Neural crest cell (in vitro differentiated cells): ENCODE data around the gene SNX22. TPM values are rescaled to one million over a fixed set of nuclear protein-coding genes. Genes with fewer than 3 reads are reported as not detected.

Experiments used
- DNase-seq: peaks from one replicate; pipeline ENCODE4 v3.0.0; 2021; ENCODE audit warnings: low read depth, mixed read lengths, low spot score
- H3K27ac Mint-ChIP-seq: one replicate; pipeline ENCODE4 v1.8.0; 2021; ENCODE audit warnings: mild to moderate bottlenecking, mixed read lengths; ENCODE audit not compliant: unreplicated experiment
- H3K27me3 Mint-ChIP-seq: 2 replicates; pipeline ENCODE4 v1.8.0; 2021; ENCODE audit warnings: low read depth, mild to moderate bottlenecking, mixed read lengths
- H3K36me3 Mint-ChIP-seq: 2 replicates; pipeline ENCODE4 v1.8.0; 2021; ENCODE audit warnings: low read depth, mild to moderate bottlenecking, mixed read lengths
- H3K4me1 Mint-ChIP-seq: 2 replicates; pipeline ENCODE4 v1.8.0; 2021; ENCODE audit warnings: mixed read lengths
- H3K4me3 Mint-ChIP-seq: one replicate; pipeline ENCODE4 v1.8.0; 2021; ENCODE audit warnings: mild to moderate bottlenecking, mixed read lengths
- H3K9me3 Mint-ChIP-seq: 2 replicates; pipeline ENCODE4 v1.8.0; 2021; ENCODE audit warnings: mixed read lengths
- total RNA-seq: library from RNA; stranded (reverse); gene quantifications from 2 replicates; pipeline ENCODE4 v1.2.1, GENCODE V29; 2021
- TF ChIP-seq, protein P1 (sequence below): fragments of 200-600 bp; sonication (generic); conservative IDR thresholded peaks from 2 replicates; pipeline ENCODE4 v1.5.0; 2021; ENCODE audit warnings: antibody characterized with exemption, mild to moderate bottlenecking

Gene SNX22
- total RNA-seq, 1 donor from 2014 or later, result 12.9 TPM

DNA sequence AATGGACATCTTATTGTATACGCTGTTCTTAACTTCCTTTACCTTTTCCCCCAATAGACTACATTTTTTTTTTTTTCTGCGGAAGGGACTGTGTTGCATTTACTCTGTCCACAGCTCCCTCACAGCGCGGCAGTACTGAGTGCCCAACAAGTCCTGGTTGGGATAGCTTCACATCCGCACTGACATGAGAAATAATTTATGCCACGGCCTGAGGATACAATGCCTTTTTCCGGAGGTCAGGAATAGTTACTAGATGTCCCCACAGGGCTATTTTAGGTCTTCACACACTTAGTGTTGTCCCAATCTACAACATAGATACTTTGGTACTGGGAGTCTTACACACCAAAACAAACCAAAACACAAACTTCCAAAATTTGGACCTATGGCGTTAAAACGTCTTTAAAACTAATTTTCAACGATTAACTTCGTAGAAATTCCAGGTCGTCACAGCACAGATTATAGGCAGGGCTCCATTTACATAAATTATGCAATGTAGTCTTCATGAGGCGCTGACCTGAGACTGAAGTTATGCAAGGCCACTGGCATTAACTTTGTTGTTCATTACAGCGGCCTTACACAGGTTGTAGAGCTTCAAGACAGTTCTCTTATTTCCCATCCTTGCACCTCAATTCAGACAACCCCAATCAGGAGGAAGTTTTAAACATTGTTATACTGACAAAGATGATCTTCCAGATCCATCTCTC is 12.3 kb downstream of the SNX22 start:
- TF ChIP-seq, protein P1, sequence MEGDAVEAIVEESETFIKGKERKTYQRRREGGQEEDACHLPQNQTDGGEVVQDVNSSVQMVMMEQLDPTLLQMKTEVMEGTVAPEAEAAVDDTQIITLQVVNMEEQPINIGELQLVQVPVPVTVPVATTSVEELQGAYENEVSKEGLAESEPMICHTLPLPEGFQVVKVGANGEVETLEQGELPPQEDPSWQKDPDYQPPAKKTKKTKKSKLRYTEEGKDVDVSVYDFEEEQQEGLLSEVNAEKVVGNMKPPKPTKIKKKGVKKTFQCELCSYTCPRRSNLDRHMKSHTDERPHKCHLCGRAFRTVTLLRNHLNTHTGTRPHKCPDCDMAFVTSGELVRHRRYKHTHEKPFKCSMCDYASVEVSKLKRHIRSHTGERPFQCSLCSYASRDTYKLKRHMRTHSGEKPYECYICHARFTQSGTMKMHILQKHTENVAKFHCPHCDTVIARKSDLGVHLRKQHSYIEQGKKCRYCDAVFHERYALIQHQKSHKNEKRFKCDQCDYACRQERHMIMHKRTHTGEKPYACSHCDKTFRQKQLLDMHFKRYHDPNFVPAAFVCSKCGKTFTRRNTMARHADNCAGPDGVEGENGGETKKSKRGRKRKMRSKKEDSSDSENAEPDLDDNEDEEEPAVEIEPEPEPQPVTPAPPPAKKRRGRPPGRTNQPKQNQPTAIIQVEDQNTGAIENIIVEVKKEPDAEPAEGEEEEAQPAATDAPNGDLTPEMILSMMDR, result no peak
- H3K9me3 Mint-ChIP-seq, result no peaks in the 10 kb centered on the region
- no peaks in the 10 kb centered on the region for H3K27me3 Mint-ChIP-seq
- no peak for DNase-seq
- peak overlapping the region; percentile 81 for H3K4me3 Mint-ChIP-seq
- peaks cover 11% of the 10 kb centered on the region for H3K36me3 Mint-ChIP-seq
- peaks cover 37% of the 10 kb centered on the region for H3K4me1 Mint-ChIP-seq
- peak overlapping the region; percentile 64 for H3K27ac Mint-ChIP-seq

DNA sequence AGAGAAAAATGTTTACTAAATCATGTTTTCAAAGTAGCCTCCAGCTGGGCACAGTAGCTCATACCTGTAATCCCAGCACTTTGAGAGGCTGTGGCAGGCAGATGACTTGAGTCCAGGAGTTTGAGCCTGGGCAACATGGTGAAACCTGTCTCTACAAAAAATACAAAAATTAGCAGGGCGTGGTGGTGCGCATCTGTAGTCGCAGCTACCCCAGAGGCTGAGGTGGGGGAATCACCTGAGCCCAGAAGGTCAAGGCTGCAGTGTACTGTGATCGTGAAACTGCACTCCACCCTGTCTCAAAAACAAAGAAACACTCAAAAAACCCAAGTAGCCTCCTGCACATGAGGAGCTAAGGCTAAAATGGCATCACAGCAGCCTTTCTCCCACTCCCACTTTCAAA is 12.9 kb downstream of the SNX22 start:
- Mint-ChIP-seq H3K27ac (no peak overlapping the region), H3K27me3 (no peaks in the 10 kb centered on the region), H3K9me3 (no peaks in the 10 kb centered on the region), H3K36me3 (peaks cover 10% of the 10 kb centered on the region), H3K4me1 (peaks cover 34% of the 10 kb centered on the region), H3K4me3 (peak overlapping the region; percentile 81)
- TF ChIP-seq, protein P1, result no peak
- no peak for DNase-seq

DNA sequence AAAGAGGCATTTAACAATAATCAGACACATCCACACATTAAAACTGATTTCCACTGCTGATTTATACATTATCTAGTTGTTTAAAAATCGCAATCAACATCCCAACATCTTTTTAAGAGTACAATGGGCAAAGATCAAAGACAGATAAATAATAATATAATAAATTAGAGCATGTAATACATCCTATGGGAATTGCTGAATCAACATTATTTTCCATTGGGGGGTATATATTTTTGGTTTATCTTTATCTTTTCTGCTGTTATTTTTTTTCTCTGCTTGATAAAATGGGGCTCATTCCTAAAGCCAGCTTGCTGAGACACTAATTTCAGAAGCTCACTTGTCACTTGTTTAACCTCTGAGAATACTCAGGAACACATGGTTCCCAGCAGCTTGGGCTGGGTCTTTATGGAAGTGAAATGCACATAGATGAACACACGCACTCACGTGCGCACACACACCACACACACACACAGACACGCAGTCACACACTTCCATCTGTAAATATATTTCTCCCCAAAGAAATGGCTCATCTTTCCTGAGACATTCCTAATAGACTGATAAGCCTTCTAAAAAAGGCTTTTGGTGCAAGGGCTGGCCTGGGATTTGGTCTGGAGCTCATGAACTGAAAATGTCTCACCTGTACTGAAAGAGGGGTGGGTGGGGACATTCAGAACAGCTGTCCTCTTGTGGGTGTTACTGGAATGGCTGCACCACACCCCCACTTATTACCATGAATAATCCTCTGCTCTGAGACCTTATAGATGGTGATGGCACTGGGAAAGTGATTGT is 14.8 kb downstream of the SNX22 start:
- peaks cover 25% of the 10 kb centered on the region for H3K4me1 Mint-ChIP-seq
- no peaks in the 10 kb centered on the region for H3K27me3 Mint-ChIP-seq
- H3K36me3 Mint-ChIP-seq, result peaks cover 7% of the 10 kb centered on the region
- no peak overlapping the region for H3K27ac Mint-ChIP-seq
- TF ChIP-seq, protein P1, result no peak
- no peak overlapping the region for H3K4me3 Mint-ChIP-seq
- no peaks in the 10 kb centered on the region for H3K9me3 Mint-ChIP-seq
- DNase-seq, result no peak

DNA sequence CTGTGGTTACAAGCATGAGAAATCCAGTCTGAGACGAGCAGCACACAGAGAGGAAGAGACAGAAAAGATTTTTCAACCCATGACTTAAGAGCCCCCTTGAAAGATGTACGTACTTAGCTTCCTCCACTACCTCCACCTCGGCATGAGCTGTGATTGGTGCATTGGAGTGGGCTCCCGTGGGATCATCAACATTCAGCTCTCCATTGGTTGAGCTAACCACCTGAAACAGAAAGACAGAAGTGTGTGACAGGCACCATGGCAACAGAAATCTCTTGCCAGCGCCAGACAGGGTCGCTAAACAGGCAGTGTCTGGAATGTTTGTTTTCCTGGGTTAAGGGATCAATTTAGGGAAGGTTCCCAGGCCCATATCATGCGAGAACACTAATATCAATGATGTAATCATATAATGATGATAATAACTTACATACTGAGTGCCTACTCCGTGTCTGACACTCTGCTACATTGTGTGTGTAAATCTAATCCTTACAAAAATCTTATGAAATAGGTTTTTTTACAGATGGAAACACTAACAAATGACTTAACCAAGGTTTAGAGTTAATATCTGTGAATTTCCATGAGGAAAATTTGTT is 28.8 kb downstream of the SNX22 start:
- Mint-ChIP-seq H3K27me3 (no peaks in the 10 kb centered on the region), H3K9me3 (no peaks in the 10 kb centered on the region), H3K36me3 (no peaks in the 10 kb centered on the region), H3K27ac (no peak overlapping the region), H3K4me3 (no peak overlapping the region), H3K4me1 (peaks cover 17% of the 10 kb centered on the region)
- TF ChIP-seq, protein P1, result no peak
- DNase-seq, result no peak

DNA sequence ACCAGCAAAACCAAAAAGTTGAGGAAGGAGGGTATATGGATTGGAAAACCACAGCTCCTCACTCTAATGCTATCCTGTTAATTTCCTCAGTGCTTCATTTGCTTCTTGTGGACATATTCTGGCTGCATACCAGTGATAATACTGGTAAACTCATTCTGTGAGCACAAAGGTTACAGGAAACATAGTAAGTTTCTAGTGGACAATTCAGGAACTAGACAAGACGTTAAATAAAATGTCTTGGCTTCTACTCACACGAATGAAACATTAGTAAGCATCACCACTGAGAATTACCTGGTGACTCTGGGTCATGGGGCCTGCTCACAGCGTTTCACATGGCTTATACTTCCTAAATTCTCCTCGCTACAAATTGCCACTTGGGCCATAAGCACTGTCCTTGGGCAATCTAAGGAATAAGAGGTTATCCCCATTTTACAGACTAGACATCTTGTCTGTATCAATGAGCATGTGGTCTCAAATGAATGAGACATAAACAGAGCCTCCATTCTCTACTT is 31.4 kb downstream of the SNX22 start:
- no peak overlapping the region for H3K27ac Mint-ChIP-seq
- TF ChIP-seq, protein P1, result no peak
- no peak for DNase-seq
- H3K9me3 Mint-ChIP-seq, result no peaks in the 10 kb centered on the region
- no peaks in the 10 kb centered on the region for H3K36me3 Mint-ChIP-seq
- no peaks in the 10 kb centered on the region for H3K27me3 Mint-ChIP-seq
- peaks cover 17% of the 10 kb centered on the region for H3K4me1 Mint-ChIP-seq
- H3K4me3 Mint-ChIP-seq, result no peak overlapping the region
